Measurements from ENCODE around the gene EFNA5. TPM values are rescaled to one million over a fixed set of nuclear protein-coding genes. Genes with fewer than 3 reads are reported as not detected.
A peak's percentile ranks its signal among the peaks of the same experiment; 100 is the strongest.

The EFNA5 gene
- total RNA-seq, 1 donor from 2014 or later, result 43.0 TPM

- Mint-ChIP-seq H3K9me3 (peaks cover 2% of the 10 kb centered on the region), H3K4me3 (no peak overlapping the region), H3K4me1 (peaks cover 34% of the 10 kb centered on the region), H3K27ac (ENCODE audit: unreplicated experiment) (no peak overlapping the region), H3K27me3 (ENCODE audit: low read depth) (no peaks in the 10 kb centered on the region), H3K36me3 (ENCODE audit: low read depth) (peaks cover 6% of the 10 kb centered on the region)
- DNase-seq (ENCODE audit: low read depth, low spot score), result no peak
- TF ChIP-seq, protein P1, sequence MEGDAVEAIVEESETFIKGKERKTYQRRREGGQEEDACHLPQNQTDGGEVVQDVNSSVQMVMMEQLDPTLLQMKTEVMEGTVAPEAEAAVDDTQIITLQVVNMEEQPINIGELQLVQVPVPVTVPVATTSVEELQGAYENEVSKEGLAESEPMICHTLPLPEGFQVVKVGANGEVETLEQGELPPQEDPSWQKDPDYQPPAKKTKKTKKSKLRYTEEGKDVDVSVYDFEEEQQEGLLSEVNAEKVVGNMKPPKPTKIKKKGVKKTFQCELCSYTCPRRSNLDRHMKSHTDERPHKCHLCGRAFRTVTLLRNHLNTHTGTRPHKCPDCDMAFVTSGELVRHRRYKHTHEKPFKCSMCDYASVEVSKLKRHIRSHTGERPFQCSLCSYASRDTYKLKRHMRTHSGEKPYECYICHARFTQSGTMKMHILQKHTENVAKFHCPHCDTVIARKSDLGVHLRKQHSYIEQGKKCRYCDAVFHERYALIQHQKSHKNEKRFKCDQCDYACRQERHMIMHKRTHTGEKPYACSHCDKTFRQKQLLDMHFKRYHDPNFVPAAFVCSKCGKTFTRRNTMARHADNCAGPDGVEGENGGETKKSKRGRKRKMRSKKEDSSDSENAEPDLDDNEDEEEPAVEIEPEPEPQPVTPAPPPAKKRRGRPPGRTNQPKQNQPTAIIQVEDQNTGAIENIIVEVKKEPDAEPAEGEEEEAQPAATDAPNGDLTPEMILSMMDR (conservative IDR thresholded peaks at IDR 0.05), result no peak
Measured at GRCh38 chr5:107428303-107428813, 242.4 kb downstream of the EFNA5 start.

GRCh38 chr5:107426872-107427271 lies 243.9 kb downstream of the EFNA5 start:
- Mint-ChIP-seq H3K27ac (ENCODE audit: unreplicated experiment) (no peak overlapping the region), H3K36me3 (ENCODE audit: low read depth) (peaks cover 6% of the 10 kb centered on the region), H3K4me3 (no peak overlapping the region), H3K27me3 (ENCODE audit: low read depth) (no peaks in the 10 kb centered on the region), H3K4me1 (peaks cover 32% of the 10 kb centered on the region), H3K9me3 (peaks cover 2% of the 10 kb centered on the region)
- no peak for DNase-seq (ENCODE audit: low read depth, low spot score)
- TF ChIP-seq, protein P1 (conservative IDR thresholded peaks at IDR 0.05), result no peak

DNA sequence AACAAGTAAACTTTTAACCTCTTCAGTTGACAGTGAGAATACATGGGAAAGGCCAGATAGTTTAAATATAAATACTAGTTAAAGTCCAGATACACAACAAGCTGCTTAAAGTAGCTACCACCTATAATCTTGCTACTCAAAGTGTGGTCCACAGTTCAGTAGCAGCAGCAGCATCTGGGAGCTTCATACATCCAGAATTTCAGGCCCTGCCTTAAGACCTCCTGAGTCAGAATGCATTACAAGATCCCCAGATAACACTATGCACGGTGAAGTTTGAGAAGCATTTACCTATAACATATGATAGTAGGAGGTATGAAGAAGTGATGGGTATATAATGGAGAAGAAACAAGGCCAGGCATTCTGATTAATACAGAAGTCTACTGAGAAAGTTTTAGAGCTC lies 244.5 kb downstream of the EFNA5 start:
- Mint-ChIP-seq H3K4me3 (no peak overlapping the region), H3K9me3 (peaks cover under 1% of the 10 kb centered on the region), H3K27ac (ENCODE audit: unreplicated experiment) (no peak overlapping the region), H3K36me3 (ENCODE audit: low read depth) (peaks cover 6% of the 10 kb centered on the region), H3K27me3 (ENCODE audit: low read depth) (no peaks in the 10 kb centered on the region), H3K4me1 (peaks cover 29% of the 10 kb centered on the region)
- TF ChIP-seq, protein P1 (conservative IDR thresholded peaks at IDR 0.05), result no peak
- DNase-seq (ENCODE audit: low read depth, low spot score), result no peak

DNA sequence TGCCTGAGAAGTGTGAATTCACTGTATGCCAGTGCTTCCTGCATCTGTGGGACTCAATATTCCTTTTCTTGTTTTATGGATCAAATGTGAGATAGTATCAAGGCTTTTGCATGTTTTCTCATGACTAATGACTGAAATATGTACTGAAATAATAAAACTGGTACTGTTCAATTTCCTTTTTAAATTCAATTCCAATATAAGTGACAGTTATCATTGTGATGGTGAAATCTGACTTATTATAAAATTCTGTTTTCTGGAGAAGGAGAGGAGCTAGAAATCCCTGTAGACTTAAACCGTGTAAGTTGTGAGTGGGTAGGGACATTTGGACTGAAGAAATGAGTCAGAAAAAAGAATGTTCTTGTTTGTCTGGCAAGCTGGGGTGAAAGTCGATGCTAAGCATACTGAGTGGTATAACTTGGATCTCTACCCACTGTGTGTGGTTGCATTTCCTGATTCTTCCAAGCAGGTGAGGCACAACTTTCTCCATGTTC lies 245.2 kb downstream of the EFNA5 start:
- no peak overlapping the region for H3K4me3 Mint-ChIP-seq
- no peak for DNase-seq (ENCODE audit: low read depth, low spot score)
- peaks cover 27% of the 10 kb centered on the region for H3K4me1 Mint-ChIP-seq
- peak overlapping the region; percentile 52 for H3K27ac Mint-ChIP-seq (ENCODE audit: unreplicated experiment)
- peaks cover 6% of the 10 kb centered on the region for H3K36me3 Mint-ChIP-seq (ENCODE audit: low read depth)
- no peaks in the 10 kb centered on the region for H3K27me3 Mint-ChIP-seq (ENCODE audit: low read depth)
- no peaks in the 10 kb centered on the region for H3K9me3 Mint-ChIP-seq
- TF ChIP-seq, protein P1 (conservative IDR thresholded peaks at IDR 0.05), result no peak

DNA sequence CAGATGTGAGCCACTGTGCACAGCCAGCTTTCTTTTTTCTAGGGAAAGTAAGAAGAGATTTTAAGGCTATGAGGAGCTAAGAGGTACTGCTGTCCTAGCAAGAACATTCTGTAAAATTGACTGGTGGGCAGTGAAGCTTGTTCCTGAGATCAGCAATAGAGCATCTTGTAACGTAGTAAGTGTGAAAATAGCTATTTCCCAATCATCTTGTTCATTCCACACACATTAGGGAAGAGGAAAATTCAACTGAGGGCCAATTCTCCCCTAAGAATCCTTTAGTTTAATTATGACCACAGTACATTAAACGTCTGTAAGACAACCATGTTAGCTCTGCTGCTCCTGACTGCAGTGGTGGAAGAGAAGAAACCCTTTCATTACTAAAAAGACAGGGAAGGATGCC lies 246.2 kb downstream of the EFNA5 start:
- H3K4me3 Mint-ChIP-seq, result no peak overlapping the region
- H3K36me3 Mint-ChIP-seq (ENCODE audit: low read depth), result peaks cover 6% of the 10 kb centered on the region
- no peak overlapping the region for H3K27ac Mint-ChIP-seq (ENCODE audit: unreplicated experiment)
- no peak for DNase-seq (ENCODE audit: low read depth, low spot score)
- peaks cover 25% of the 10 kb centered on the region for H3K4me1 Mint-ChIP-seq
- no peaks in the 10 kb centered on the region for H3K9me3 Mint-ChIP-seq
- H3K27me3 Mint-ChIP-seq (ENCODE audit: low read depth), result no peaks in the 10 kb centered on the region
- TF ChIP-seq, protein P1 (conservative IDR thresholded peaks at IDR 0.05), result no peak
